SW 1271 (cell line): ENCODE measurements around the gene MLF2.

Source experiments
- DNase-seq, 2 experiments: peaks; one replicate each; lab custom pipeline; 2025; lab: John Stamatoyannopoulos, UW

The MLF2 gene

GRCh38 chr12:6778217-6778573, 25.3 kb upstream of the MLF2 start:
- DNase-seq, result no peak

DNA sequence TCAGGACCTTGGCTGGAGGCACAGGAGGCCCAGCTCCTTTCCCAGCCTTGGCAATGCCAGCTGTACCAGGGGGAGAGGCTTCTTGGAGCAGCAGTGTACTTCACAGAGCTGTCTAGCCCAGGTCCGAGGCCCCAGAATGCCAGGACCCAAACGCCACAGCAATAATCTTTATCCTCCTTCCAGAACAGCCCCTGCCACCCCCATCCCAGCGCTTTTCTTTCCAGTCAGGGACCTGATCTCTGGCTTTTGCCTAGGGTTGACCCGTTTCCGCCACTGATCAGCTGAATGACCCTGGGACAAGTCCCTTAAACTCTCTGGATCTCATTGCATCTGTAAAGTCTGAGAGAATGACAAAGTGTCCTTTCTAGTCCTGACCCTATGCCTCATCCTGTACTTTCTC, 24.4 kb upstream of the MLF2 start:
- no peak for DNase-seq

GRCh38 chr12:6775185-6776174, 22.5 kb upstream of the MLF2 start:
- DNase-seq, result no peak

DNA sequence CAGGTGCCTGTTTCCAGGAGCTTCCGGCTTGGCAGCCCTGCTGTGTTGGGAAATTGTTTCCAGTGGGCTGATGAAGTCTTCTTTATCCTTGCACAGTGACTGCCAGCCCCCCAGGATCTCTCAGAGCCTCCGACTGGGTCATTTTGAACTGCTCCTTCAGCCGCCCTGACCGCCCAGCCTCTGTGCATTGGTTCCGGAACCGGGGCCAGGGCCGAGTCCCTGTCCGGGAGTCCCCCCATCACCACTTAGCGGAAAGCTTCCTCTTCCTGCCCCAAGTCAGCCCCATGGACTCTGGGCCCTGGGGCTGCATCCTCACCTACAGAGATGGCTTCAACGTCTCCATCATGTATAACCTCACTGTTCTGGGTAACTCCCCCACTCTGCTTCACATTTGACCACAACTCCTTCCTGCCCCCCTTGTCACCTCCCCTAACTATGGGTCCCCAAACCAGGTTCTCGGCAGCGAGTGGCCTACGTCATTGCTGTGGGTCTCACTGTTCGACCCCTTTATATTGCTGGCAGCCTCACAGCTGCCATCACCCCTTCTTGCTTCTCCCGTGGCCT, 21.6 kb upstream of the MLF2 start:
- DNase-seq, result no peak

GRCh38 chr12:6773590-6774351, 20.8 kb upstream of the MLF2 start:
- no peak for DNase-seq

DNA sequence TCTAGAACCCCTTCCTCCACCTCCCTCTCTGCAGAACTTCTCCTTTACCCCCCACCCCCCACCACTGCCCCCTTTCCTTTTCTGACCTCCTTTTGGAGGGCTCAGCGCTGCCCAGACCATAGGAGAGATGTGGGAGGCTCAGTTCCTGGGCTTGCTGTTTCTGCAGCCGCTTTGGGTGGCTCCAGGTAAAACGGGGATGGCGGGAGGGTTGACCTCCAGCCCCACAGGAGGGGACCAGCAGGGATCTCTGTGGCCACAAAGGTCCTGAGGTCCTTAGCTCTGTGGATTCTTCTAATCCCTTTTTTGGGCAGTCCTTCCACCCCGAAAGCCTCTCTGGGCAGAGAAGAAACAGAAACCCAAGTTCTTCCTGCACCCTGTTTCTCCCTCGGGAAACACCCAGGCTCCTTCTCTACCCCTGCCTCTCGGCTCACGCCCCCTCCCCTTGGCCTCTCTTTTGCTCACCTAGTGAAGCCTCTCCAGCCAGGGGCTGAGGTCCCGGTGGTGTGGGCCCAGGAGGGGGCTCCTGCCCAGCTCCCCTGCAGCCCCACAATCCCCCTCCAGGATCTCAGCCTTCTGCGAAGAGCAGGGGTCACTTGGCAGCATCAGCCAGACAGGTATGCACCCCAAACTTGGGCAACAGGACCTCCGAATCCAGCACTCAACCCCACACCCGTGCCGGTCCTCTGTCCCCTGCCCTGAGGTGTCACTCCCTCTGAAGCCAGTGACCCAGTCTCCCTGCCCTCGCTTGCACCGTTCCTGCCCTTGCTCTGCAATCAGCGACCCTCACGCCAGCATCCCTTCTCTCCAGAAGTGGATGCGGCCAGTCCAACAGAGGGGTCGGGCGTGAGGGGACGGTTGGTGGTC, 20.0 kb upstream of the MLF2 start:
- DNase-seq, result no peak

- no peak for DNase-seq
Measured at GRCh38 chr12:6772331-6772695, 19.4 kb upstream of the MLF2 start, which contains the start of gene LAG3. TSS of gene LAG3 (plus strand) at chr12:6772520. CDS start at chr12:6772853, 333 bp downstream.

GRCh38 chr12:6771509-6772330, 18.8 kb upstream of the MLF2 start:
- DNase-seq, result no peak

GRCh38 chr12:6771091-6771495, 18.2 kb upstream of the MLF2 start:
- peak in 1 of 2 experiments; percentile 32 for DNase-seq

DNA sequence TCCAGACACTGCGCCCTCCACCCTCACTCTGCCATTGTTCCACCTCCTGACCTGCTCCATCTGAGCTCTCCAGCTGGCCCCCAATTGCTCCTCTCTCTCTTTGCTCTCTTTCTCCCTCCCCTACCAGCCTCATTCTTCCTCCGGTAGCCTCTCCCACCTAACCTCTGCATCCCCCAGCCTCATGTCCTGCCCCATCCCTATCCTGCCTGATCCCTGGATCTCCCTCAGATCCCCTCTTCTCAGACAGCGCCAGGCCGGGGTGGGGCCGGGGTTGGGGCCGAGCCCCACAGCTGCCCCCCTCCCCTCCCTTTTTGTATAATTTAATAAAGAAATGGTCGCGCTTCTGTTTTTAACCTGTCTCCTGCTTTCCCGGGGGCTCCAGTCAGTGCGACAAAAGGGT, 17.7 kb upstream of the MLF2 start:
- DNase-seq, result no peak

DNA sequence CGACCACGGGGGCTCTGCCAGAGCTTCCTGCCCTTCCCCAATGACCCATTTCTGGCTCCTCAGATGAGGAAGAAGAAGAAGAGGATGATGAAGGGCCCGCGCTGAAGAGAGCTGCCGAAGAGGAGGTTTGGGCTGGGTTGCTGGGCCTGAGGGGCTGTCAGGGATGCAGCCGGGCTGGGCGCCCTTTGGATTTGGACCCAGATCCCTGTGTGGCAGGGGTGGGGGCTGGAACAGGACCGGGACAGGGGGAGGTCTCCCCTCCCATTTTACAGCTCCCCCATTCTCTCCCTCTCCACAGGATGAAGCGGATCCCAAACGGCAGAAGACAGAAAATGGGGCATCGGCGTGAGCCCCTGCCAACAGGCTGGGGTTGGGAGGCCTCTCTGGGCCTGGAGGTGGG, 17.2 kb upstream of the MLF2 start:
- no peak for DNase-seq

- DNase-seq, result no peak
Measured at GRCh38 chr12:6769666-6770065, 16.7 kb upstream of the MLF2 start.

DNA sequence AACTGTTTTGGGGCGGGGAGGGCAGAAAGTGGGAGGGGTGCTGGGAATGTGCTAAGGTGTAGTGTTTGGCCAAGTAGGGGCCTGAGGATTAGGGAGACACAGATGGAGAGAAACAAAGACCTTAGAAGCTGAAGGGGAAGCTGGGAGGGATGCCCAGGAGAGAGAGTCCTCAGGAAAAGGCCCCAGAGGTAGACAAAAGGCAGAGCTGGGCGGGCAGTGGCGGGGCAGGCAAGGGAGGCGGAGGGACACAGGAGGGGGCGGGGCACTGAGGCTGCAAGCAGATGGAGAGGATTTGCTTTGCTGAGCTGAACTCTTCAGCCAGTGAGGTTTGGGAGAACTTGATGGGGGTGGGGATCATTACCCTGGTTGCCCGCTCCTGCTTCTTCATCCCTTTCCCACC, 16.0 kb upstream of the MLF2 start:
- peak in 1 of 2 experiments; percentile 15 for DNase-seq

DNA sequence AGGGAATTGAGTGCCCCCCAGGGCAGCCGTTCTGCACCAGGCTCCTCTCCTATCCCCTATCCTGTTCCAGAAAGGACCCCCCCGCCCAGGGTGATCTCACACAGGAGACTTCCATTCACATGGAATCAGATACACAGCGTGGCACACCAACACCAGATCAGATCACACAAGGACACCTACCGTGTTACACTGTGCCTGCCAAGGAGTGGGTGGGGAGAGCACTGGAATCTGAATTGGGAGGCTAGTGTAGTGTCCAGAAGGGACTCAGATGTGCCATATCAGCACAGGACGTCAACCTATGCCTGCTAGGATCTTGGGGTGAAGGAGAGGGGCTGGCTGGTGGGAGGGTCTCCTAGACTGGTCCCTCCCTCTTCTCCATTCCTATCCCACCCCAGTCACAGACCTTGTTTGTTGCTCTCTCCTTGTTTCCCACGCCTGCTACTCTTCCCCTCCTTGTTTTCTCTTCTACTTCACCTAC, 15.5 kb upstream of the MLF2 start:
- no peak for DNase-seq

DNA sequence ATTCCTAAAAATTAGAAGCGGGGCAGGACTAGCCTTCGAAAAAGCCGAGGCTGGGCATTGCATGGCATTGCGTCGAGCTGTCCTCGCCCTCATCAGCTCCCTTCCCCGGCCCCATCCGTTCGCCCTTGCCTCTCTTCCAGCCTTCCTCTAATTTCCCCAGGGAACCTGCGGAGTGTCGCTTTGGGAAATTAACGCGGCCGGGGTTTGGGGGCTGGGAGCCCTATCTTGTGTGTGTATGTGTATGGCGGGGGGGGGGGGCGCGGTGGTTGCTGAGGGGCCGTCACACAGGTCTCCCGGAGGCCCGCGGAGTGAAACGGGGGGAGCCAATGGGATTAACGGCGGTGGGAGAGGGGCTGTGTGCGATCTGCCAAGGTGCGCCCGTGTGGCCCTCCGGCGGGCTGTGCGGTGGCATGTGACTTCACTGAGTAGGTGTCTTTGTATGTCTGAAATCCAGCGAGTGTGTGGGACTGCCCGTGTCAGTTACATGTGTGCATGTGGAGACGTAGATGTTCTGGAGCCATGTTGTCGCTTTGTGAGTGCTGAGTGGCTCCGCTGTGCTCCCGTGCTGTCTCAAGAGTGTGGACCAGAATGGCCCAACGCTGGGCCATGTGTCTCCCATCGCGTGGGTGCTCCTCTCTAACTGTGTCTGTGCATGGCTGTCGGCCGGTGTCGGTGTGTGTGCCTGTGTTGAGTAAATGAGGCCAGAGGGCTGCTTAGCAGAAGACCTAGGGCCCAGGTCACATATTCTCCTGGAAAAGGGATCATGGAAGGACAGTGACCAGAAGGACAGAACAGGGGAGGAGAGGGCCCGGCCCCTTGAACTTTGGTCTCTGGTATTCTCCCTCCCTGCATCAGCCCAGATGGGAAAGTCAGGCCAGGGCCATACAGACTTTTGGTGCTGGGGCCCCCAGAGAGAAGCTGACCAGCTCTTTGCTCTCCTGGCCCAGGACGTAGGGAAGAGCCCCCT, 14.7 kb upstream of the MLF2 start:
- DNase-seq, result peak in 1 of 2 experiments; percentile 23

DNA sequence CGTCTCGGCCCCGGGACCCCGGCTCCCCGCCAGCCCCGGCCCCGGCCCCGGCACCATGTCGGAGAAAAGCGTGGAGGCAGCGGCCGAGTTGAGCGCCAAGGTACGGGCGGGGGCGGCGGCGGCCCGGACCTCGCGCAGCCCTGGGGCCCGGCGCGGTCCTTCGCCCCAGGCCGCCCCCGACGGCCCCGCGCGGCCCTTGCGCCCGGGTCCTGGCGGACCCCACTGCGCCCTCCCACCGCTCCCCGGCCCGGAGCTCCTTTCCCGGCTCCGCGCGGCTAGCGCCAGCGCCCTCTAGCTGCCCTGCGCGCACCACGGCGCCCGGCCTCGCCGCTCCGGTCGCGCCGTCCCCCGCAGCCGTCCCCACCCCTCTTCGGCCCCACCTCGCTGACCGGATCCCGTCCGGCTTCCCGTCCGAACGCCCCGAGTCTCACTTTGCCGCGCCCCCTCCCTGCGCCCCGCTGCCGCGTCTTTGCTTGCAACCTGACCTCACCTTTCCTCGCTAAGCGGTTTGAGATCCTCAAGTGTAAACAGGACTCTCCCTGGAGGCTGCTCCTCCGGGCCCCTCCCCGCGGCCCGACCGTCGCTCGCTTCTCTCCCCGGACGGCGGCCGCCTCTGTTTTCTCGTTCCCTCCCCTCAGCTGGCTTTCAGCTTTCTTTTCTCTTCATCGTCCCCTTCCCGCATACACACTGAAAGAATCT, 13.9 kb upstream of the MLF2 start:
- peak; percentile 18 to 66 for DNase-seq

DNA sequence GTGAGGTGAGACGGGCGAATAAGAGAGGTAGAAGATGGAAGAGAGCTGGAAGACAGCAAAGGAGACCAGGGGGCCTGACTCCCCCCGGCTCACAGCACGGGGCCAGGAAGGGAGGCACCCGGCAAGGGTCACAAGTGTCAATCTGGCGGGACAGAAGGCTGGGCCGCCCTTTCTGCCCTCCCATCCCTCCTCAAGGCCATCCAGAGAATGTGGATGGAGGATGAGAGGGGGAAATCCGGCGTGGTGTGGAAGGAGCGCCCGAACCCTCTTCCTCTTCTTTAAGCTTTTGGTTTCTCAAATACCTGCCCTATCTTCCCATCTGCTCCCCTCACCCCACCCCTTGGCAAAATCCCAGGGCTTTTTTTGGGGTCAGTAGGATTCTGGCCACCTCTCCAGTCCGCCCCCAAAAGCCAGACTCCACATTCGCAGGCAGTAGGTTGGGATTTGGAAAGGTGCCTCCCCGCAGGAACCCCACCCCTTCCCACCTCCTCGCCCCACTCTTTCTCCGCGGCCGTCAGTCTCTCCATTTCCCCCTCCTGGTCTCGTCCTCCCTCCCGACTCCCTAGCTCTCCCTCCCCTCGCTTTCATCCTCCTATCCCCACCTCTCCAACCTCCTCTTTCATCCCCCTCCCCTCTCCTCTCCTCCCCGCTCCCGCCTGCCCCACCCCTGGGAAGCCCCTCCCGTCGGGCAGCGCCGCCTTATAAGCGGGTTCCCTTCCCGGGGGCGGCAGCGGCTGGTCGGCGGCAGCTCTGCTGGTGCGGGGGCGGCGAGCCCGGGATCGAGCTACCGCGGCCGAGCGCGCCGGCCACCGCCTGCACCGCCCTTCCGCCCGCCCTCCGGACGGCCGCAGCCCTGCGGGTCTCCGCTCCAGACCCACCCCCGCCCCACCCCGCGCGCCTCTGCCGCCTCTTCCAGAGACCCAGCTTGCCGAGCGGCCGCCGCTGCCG, 13.0 kb upstream of the MLF2 start, which contains the start of gene PTMS:
TSS of gene PTMS (plus strand) at position 730 of the 948 bp plus-strand sequence. CDS start 343 bp downstream, outside the sequence.
- DNase-seq, result peak; percentile 63 to 93
